HG03097 (cell line): ENCODE measurements around the gene FLT3LG.

ENCODE experiments used
- ATAC-seq: cut with Tn5 transposase; IDR thresholded peaks from one replicate; pipeline ENCODE4 v1.9.1; 2021; ENCODE audit not compliant: unreplicated experiment, low FRiP score

FLT3LG gene

GRCh38 chr19:49507803-49508494 lies 33.9 kb downstream of the FLT3LG start:
- no peak for ATAC-seq

GRCh38 chr19:49512970-49513745 lies 39.1 kb downstream of the FLT3LG start:
- ATAC-seq = no peak

GRCh38 chr19:49513746-49514118 lies 39.7 kb downstream of the FLT3LG start:
- no peak for ATAC-seq

GRCh38 chr19:49514151-49514550 lies 40.1 kb downstream of the FLT3LG start:
- ATAC-seq = no peak

- no peak for ATAC-seq
Observed at GRCh38 chr19:49515767-49516166, 41.8 kb downstream of the FLT3LG start.

- no peak for ATAC-seq
Observed at GRCh38 chr19:49518033-49518432, 44.0 kb downstream of the FLT3LG start.

- ATAC-seq = no peak
Observed at GRCh38 chr19:49520705-49521319, 46.8 kb downstream of the FLT3LG start.

GRCh38 chr19:49524812-49525455 lies 50.9 kb downstream of the FLT3LG start:
- ATAC-seq = no peak

GRCh38 chr19:49528211-49528771 lies 54.3 kb downstream of the FLT3LG start:
- ATAC-seq = no peak

GRCh38 chr19:49530708-49531107 lies 56.7 kb downstream of the FLT3LG start:
- no peak for ATAC-seq

GRCh38 chr19:49533551-49534488 lies 59.8 kb downstream of the FLT3LG start:
- peak; percentile 55 for ATAC-seq

- no peak for ATAC-seq
Observed at GRCh38 chr19:49534632-49535385, 60.8 kb downstream of the FLT3LG start.
